HG03521 (cell line): Measurements from ENCODE around the gene WWC2.
"Not testable (repeated sequence)": the region's sequence is repeated elsewhere in the genome, so short reads cannot be mapped to it uniquely, and the experiment has no call there.

Source experiments
- ATAC-seq: cut with Tn5 transposase; IDR thresholded peaks from one replicate; pipeline ENCODE4 v1.9.1; 2021; ENCODE audit warnings: mild to moderate bottlenecking, moderate library complexity; ENCODE audit not compliant: unreplicated experiment

WWC2 gene

GRCh38 chr4:183326387-183326786 is 227.3 kb downstream of the WWC2 start:
- not testable (repeated sequence) for ATAC-seq

- no peak for ATAC-seq
Measured at GRCh38 chr4:183326853-183327252, 227.8 kb downstream of the WWC2 start.

- no peak for ATAC-seq
Measured at GRCh38 chr4:183327827-183328226, 228.8 kb downstream of the WWC2 start.

GRCh38 chr4:183328832-183329231 is 229.8 kb downstream of the WWC2 start:
- no peak for ATAC-seq

- no peak for ATAC-seq
Measured at GRCh38 chr4:183329244-183329643, 230.2 kb downstream of the WWC2 start.

- no peak for ATAC-seq
Measured at GRCh38 chr4:183329954-183330742, 231.1 kb downstream of the WWC2 start.

- no peak for ATAC-seq
Measured at GRCh38 chr4:183330841-183331240, 231.8 kb downstream of the WWC2 start.

GRCh38 chr4:183332447-183332846 is 233.4 kb downstream of the WWC2 start:
- no peak for ATAC-seq

- no peak for ATAC-seq
Measured at GRCh38 chr4:183333202-183333601, 234.1 kb downstream of the WWC2 start.

- ATAC-seq = no peak
Measured at GRCh38 chr4:183333983-183334382, 234.9 kb downstream of the WWC2 start.

GRCh38 chr4:183335369-183335940 is 236.4 kb downstream of the WWC2 start:
- no peak for ATAC-seq

GRCh38 chr4:183337349-183337748 is 238.3 kb downstream of the WWC2 start:
- no peak for ATAC-seq

- no peak for ATAC-seq
Measured at GRCh38 chr4:183337833-183338232, 238.8 kb downstream of the WWC2 start.

GRCh38 chr4:183342541-183343533 is 243.8 kb downstream of the WWC2 start:
- ATAC-seq = no peak

- no peak for ATAC-seq
Measured at GRCh38 chr4:183343730-183344129, 244.7 kb downstream of the WWC2 start.

- ATAC-seq = no peak
Measured at GRCh38 chr4:183344523-183345255, 245.6 kb downstream of the WWC2 start.

GRCh38 chr4:183345261-183345660 is 246.2 kb downstream of the WWC2 start:
- no peak for ATAC-seq

GRCh38 chr4:183347146-183347545 is 248.1 kb downstream of the WWC2 start:
- no peak for ATAC-seq

GRCh38 chr4:183347566-183347965 is 248.5 kb downstream of the WWC2 start:
- no peak for ATAC-seq

- no peak for ATAC-seq
Measured at GRCh38 chr4:183348136-183348535, 249.1 kb downstream of the WWC2 start.
